Stimulated activated CD8-positive, alpha-beta memory T cell treated with anti-CD3 and anti-CD28 coated beads, Interleukin-4, amount 100 ng/mL, for 1 hour (primary cell): ENCODE measurements around the gene MVB12B.

Experiments used
- DNase-seq, 2 donors: peaks; one replicate each; pipeline ENCODE4 v3.0.0-alpha.2; 2020; ENCODE audit warnings: low read depth in 2 of 2, low spot score in 1 of 2

MVB12B gene

DNA sequence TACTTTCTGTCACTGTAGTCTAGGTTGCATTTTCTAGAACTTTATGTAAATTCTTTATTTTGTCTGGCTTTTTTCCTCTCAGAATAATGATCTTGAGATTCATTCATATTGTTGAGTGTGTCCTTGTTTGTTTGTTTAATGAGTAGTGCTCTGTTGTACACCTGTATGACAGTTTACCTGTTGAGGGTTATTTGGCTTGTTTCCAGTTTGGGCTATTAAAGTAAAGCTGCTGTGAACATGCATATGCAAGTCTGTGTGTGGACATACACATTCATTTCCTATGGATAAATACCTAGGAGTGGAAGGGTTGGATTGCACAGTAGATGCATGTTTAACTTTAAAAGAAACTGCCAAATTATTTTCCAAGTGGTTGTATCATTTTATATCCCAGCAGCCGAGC is 30.4 kb downstream of the MVB12B start:
- DNase-seq, result no peak

DNA sequence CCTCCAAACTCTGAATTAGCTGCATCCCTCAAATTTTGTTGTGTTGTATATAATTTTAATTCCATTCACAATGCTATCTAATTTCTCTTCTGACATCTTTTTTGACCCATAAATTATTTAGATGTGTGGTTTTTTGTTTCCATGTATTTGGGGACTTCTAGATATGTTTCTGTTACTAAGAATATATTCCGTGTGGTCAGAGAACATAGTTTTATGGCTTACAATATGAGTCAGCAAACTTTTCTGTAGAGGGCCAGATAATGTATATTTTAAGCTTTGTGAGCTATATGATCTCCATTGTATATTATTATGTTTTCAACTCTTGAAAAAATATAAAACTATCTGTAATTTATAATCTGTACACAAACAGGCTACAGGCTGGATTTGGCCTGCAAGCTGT is 33.4 kb downstream of the MVB12B start:
- no peak for DNase-seq

DNA sequence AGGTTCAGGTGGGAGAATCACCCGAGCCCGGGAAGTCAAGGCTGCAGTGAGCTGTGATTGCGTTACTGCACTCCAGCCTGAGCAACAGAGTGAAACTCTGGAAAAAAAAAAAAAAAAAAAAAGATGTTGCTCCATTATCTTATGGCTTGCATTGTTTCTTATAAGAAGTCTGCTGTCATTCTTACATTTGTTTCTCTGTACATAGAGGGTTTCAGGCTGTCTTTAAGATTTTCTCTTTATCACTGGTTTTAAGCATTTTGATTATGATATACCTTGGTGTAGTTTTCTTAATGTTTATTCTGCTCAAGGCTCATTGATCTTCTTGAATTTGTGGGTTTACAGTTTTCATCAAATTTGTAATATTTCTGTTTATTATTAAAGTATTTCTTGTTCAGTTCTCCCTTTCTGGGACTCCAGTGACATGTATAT is 35.2 kb downstream of the MVB12B start:
- no peak for DNase-seq

DNA sequence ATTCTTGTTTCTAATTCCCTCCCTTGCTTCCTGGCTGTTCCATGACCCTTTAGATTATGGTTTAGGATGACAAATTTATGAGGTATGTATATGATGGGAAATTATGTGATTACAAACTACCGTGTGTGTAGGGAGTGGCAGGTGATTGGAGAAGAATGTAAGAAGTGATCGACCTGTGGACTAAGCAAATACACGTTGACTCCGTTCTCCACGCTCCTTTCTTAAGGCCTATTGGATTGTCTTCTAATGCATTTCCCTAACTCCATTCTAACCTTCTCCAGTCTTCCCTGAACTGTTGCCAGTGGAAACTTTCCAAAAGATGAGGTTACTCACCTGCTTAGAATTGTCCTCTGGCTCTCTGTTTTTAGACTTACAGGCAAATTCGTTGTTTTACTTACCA is 36.6 kb downstream of the MVB12B start:
- DNase-seq, result no peak

DNA sequence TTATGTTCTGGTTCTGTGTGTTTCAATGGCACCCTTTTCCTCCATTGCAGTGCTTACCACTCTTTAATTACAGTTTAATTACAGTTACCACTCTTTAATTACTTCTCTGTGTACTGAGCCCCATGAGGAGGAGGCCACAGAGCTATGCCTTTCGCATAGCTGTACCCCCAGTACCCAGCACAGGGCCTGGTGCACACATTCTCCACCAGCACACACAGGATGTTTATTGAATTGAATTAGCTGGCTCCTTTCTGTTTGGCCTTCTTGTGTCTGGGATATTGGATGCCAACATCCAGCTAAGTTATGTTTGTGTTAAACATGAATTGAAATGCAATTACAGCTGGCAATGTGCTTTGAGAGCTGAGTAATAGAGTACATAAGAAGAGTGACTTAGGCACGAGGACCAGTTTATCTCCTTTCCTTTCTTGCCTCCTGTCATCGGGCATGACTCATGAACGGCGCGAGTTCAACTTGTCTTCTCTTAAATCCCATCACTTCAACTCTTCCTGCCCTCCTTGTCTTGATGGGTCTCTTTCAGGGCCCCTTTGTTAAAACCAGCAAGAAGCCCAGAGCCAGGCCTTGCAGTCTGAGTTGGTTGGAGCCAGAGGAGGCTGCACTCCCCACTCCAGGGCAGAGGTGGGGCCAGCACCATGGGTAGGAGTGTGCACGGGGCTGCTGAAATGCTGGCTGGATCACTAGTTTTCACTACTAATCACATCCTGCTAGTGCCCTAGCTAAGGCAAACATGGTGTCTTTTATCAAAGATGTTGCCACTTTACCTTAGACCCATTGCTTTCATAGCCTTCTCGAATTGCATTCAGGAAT is 37.4 kb downstream of the MVB12B start:
- no peak for DNase-seq

DNA sequence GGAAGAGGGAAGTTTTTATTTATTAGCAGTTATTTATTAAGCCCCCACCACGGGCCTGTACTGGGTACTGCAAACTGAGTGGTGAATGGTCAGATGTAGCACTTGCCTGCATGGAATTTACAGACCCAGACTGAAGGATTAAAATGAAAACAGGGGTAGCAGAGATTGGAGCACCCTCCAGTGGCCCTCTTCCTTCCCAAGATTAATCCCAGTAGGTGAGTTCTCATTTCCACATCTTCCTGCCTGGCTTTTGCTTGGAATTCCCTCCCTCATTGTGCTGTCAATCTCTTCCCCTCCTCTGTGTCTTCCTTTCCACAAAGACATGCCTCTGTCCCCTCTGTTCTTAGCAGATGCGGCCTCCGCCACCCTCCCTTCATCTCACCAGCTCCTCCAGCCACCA is 39.2 kb downstream of the MVB12B start:
- DNase-seq, result no peak

DNA sequence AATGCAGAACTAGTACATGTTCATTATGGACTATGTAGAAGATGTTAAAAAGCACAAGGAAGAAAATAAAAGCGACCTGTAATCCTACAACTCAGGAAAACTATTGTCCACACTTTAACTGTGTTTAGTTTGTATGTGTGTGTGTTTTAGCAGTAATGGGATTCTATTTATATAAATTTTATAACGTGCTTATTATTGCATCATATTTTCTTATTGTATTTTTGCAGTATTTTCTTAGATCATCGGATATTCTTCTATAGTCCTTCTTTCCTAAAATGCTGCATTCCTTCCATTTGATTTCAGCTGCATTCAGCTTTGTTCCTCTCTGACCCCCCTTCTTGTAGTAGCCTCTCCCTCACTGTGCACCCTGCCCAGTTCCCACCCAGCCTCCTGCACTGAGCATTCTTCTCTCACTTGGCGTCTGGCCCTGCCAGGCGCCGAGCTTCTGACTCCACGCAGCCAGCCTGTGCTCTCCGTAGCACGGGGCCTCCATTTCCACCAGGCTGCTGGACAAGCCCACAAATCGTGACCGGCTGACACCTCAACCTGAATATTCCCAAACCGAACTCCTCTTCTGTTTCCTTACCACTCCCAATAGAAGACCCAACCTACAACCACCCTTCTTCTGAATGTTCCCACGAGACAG is 39.9 kb downstream of the MVB12B start:
- no peak for DNase-seq

DNA sequence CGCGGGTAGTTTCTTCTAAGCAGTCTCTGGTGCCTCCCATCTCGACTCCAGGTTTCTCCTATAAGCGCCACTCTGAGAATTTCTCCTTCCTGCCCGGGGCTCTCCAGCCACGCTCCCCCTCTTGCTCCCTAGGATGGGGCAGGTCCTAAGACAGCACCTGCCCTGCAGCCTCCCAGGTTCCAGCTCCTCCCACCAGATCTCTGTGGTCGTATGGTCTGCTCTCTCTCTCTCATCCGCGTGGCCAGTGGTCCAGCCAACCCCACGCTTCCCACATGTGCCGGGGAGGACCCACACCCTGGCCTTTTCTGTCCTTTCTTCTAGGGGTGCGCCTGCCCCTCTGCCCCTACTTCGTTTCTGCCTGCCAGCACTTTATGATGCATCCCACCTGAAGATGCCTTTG is 40.5 kb downstream of the MVB12B start:
- no peak for DNase-seq

DNA sequence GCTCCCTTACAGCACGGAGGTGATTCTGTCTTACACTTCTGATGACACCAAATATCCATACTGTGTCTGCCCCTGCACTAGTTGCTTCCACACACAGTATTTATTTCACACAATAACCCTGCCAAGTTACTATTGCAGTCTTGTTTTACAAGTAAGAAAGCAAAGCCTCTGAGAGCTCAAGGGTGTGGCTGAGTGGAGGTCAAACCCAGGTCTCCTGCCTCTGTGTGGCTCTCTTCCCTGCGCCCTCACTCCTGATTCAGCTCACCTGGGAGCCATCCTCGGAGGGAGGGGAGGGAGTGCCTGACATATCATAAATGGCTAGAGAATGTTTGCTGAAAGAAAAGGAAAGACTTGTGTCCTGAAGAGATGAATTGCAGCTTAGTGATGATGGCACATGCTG is 41.0 kb downstream of the MVB12B start:
- no peak for DNase-seq

DNA sequence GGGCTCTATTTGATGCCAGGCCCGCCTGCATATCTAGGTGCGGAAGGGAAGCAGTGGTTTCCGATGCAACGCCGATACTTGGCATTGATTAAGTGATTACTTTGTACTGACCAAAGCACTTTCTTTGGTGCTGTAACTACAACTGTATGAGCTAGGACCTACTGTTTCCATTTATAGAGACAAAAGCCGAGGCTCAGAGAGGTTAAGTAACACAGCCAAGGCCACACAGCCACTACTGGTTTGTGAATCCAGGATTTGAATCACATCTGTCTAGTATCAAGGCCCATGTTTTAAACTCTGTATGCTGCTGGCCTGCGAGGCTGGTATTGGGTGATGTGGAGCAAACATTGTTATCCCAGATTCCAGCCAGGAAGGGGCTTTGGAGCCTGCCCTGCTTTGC is 41.4 kb downstream of the MVB12B start:
- no peak for DNase-seq

DNA sequence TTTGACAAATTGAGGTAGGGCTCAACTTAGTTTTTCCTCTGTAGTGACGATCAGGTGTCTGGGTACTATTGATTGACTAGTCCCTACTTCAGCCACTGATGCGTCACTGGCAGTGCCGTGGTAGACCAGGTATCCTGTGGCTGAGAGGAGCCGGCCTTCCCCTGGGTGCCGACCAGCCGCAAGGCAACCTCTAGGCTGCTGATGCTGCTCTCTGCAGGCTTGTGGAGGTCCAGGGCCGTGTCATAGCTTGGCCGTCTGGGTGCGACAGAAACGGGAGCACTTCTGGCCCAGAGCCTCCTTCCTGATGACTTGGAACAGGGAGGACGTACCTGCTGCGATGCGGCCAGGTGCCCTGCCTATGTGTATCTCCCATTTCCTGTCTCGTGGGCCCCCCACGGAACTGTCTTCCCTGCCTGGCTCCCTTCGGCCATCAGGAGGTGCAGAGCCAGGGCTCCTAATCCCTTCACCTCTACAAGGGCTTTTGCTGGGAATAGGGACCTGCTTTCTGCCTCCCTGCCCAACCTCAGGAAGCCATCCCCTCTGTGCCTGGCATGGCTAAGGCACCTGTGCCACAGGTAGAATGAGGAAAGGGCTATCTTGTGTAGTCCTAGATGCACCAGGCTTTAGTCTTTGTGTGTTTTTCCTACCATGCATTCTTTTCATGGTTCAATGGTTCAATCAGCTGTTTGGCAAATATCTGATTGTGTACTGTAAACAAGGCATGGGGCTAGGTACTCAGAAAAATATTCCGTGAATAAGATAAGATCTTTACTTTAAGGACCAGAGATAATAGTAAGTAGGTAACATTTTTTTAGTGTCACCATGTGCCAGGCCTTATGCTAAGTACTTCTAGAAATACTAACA is 44.6 kb downstream of the MVB12B start:
- DNase-seq, result no peak

DNA sequence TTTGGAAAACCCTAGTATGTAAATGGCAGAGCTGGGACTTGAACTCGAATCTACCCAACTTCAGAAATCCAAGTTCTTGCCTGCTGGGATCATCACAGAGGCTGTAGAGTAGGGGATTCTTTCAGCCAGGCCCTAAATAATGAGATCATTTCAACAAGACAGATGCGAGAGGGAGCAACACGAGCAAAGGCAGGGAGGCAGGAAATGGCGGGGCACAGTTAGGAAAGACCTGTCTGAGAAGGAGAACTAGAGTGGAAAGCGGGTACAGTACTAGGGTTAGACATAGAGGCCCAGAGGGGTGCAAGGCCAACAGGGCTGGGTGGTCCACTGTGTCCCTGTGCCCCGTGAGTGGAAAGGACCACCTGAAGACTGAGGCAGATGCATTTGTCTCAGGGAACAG is 46.1 kb downstream of the MVB12B start:
- no peak for DNase-seq

DNA sequence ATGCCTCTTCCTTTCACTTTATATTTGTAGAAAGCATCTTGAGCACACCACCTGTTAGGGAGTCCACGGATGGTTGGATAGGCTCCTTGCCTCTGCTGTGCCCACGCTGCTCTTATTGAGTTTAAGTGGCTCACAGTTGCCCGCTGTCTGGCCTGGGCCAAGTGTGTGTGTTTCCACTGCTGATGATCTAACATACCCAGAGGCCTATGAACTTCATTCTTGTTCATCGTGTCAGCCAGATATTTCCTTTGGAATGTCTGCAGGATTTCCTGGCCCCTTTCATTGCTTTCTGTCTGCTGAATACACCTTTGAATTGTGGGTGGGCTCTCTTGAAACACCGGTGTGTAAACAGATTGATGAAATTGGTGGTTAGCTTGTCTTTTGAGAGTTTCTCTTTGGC is 46.6 kb downstream of the MVB12B start:
- DNase-seq, result no peak

DNA sequence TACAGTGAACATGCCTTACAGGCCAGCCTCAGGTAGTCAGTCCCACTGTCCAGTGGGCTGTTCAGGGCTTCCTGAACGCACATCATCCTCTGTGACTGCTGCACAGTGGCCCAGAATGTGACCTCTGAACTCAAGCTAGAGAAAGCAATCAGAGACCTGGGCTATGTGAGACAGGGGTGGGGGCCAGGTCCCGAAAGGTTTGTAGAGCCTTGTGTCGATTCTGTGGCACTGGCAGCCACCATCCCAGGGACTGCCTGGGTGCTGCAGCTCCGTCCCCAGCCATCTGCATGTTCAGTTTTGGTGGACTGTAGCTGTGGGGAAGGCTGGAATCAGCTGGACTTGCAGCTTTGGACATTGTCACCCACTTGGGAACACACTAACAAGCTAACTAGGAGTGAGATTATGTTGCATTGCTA is 47.7 kb downstream of the MVB12B start:
- no peak for DNase-seq

DNA sequence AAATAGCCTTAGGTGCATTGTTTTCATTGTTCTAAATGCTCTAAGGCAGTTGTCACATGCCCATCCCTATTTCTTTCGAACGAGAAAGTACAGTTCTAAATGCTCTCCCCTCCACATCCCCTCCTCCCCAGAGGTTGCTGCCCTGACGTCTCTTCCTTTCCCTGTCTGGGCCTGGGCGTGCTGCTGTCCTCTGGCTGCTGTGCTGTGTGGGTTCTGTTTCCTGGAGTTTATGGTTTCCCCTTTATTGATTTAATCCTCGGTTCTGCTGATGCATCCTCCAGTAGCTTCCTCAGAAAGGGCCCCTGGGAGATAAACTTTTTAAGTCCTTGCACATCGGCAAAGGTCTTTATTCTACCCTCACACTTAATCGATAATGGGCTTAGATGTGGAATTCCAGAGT is 48.8 kb downstream of the MVB12B start:
- no peak for DNase-seq

DNA sequence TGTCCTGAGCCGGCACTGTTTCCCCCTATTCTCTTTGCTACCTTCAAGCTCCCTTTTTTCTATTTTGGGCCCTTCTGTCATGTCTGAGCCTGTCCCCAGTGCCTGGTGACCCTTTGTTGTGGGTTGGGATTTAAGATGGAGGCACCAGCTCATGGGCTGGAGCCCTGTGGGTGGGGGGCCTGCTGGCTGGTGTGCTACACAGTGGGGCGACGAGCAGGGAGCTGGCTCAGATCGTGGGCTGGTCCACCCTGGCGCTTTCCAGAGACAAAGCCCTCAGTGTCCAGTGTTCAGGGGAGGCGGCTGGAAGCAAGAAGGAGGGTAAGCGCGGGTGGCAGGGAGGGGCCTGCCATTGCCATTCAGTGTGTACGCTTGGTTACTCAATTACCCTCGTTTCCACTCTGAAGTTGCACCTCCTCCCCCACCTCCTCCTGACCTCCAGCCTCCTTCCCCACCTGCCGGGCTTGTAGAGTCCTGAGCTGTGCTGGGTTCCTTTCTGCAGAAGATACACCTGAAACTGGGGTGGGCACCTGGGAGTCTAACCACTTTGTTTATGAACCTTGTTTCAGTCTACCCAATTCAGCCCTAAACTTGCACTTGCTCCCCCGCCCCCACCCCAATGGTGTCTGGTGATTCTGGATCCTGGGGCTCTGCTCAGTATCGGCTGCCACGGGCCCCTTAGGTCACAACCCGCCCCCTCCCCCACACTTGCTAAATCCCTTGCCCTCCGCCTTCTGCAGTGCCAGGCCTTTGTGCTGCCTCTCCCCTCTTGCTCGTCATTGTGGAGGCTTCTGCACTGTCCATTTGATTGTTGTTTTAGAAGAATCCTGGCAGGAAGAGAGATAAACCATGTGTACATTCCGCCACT is 49.9 kb downstream of the MVB12B start:
- DNase-seq, result no peak

DNA sequence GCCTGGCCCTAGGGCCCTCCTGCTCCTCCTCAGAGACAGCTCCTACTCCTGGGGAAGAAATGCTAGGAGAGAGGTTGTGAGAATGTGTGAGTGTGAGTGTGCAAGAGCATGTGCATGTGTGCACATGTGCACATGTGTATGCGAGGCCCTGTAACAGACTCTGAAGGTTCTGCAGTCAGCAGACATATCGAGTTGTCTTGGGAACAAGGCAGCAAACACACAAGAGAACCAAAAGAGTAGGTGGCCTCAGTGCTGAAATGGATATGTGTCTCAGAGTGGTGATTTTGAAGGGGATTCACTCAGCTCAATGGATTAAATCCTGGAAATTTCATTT is 50.5 kb downstream of the MVB12B start:
- DNase-seq, result no peak

DNA sequence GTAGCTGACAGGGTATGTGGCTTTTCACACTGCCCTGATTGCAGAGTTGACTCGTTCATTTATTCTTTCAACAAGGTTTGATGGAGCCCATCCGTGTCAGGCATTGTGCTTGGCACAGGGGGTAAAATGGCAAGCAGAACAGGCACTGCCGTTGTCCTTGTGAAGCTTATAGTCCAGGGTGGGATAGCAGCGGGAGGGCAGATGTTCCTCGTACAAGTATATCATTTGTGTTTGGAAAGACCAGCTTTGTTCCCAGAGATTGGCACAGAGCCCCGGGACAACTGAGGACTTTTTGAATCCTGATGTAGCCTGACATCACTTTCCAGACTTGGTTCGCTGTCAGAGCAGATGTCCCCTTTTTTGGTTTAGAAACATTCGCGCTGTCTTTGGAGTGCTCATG is 50.9 kb downstream of the MVB12B start:
- no peak for DNase-seq

DNA sequence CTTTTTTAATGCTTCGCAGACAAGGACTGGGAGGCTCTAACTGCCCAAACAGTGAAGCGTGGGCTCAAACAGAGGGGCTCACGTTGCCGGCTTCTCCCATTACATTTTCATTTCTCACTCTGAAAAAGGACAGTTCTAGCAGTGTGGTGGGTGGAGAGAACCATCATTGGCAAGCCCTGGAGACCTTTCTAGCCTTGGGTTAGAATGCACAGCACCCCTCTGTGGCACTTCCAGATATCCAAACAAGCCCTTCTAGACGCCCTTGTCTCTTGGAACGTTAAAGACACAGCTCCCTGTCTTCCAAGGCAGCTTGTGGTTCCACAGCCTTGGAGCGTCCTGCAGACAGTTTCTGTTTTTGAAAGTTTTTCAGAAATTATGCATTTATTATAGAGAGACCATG is 52.1 kb downstream of the MVB12B start:
- DNase-seq, result no peak

DNA sequence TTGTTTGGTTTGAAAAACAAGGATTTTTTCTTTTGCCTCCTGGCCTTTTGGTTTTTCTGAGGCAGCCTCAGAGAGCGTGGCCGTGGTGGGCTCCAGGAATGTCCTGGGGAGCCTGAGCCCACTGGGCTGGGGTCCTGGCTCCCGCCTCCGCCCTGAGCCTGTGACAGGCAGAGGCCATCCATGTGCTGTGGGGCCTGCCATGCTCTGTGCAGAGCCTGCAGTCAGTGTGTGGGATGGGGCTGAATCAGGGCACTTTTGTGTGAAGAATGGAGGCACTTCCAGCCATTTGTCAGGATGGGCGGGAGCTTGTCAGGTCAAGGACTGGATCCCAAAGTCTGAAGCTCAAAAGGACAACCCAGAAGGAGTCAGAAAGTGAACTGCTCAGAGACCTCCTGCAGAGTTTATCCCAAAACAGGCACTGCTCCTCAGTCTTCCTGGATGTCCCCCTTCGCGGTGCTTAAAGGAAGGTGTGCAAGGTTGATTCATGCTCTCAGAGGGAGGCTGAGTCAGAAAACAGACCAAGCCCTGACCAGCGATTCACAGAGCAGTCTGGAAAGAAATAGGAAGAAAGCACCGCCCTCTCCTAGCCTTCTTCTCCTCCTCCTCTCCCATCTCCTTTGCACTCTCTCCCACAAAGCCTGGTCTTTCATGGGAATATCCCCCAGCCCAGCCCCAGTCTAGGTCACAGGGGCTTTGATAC is 53.2 kb downstream of the MVB12B start:
- no peak for DNase-seq

DNA sequence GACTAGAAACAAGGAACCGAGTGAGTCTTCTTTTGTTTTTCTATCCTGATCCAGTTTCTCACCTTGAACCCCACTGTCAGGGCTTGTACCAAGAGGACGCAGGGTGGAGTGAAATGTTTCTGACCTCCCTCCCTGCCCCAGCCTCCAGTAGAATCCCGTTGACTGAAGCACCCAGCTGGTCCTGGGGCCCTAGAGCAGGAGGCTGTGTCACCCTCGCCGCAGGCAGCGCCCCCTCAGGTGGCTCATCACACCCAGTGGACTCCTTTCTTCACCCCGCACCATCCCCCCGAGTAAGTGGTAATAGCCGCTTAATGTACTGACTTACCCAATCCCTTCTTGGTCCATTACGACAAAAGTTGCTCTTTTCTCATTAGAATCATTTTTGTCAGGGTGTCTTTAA is 53.8 kb downstream of the MVB12B start:
- no peak for DNase-seq
